GM19324 (cell line): ENCODE measurements around the gene RASSF10.

Source experiments
- ATAC-seq: cut with Tn5 transposase; IDR thresholded peaks from one replicate; pipeline ENCODE4 v1.9.1; 2021; ENCODE audit warnings: mild to moderate bottlenecking, moderate library complexity; ENCODE audit not compliant: unreplicated experiment, low FRiP score

Gene RASSF10

GRCh38 chr11:12993626-12994025 lies 15.5 kb upstream of the RASSF10 start:
- ATAC-seq, result no peak

- no peak for ATAC-seq
These were observed 14.6 kb upstream of the RASSF10 start for GRCh38 chr11:12994476-12994875.

- ATAC-seq, result no peak
These were observed 13.9 kb upstream of the RASSF10 start for GRCh38 chr11:12995188-12995587.

GRCh38 chr11:12995823-12996222 lies 13.3 kb upstream of the RASSF10 start:
- ATAC-seq, result no peak

- ATAC-seq, result no peak
These were observed 11.9 kb upstream of the RASSF10 start for GRCh38 chr11:12997168-12997567.

- no peak for ATAC-seq
These were observed 10.8 kb upstream of the RASSF10 start for GRCh38 chr11:12998336-12998735.

- no peak for ATAC-seq
These were observed 9.5 kb upstream of the RASSF10 start for GRCh38 chr11:12999597-12999996.

GRCh38 chr11:13000116-13000515 lies 9.0 kb upstream of the RASSF10 start:
- ATAC-seq, result no peak

- ATAC-seq, result peak; percentile 69
These were observed 8.4 kb upstream of the RASSF10 start for GRCh38 chr11:13000721-13001120.

- no peak for ATAC-seq
These were observed 5.2 kb upstream of the RASSF10 start for GRCh38 chr11:13003736-13004493.

GRCh38 chr11:13007182-13008060 lies 1.7 kb upstream of the RASSF10 start:
- no peak for ATAC-seq

GRCh38 chr11:13008061-13008435 lies 1.1 kb upstream of the RASSF10 start:
- ATAC-seq, result no peak

GRCh38 chr11:13009476-13009920 lies 382 bp downstream of the RASSF10 start:
- peak; percentile 13 for ATAC-seq

GRCh38 chr11:13009921-13010748 lies 1.0 kb downstream of the RASSF10 start:
- peak; percentile 7 for ATAC-seq

- ATAC-seq, result no peak
These were observed 1.8 kb downstream of the RASSF10 start for GRCh38 chr11:13010749-13011465.

- no peak for ATAC-seq
These were observed 2.4 kb downstream of the RASSF10 start for GRCh38 chr11:13011466-13012055.

- no peak for ATAC-seq
These were observed 3.0 kb downstream of the RASSF10 start for GRCh38 chr11:13012056-13012661.

- ATAC-seq, result no peak
These were observed 4.0 kb downstream of the RASSF10 start for GRCh38 chr11:13013054-13013488.

- ATAC-seq, result no peak
These were observed 6.6 kb downstream of the RASSF10 start for GRCh38 chr11:13015753-13016152.
